Vagina (tissue), 2 donors: Measurements from ENCODE around the gene HARS2.

Experiments
- CTCF ChIP-seq, 3 experiments: fragments of 450-650 bp in 2 of 3; fragments of 200-600 bp in 1 of 3; sonication (generic) in 1 of 3; IDR thresholded peaks; one replicate each; pipeline ENCODE4 v1.5.1; 2017 to 2019; ENCODE audit warnings: antibody characterized with exemption in 3 of 3, mild to moderate bottlenecking in 2 of 3, moderate library complexity in 2 of 3
- POLR2AphosphoS5 ChIP-seq, 2 donors: sonication (generic); formaldehyde crosslinking; IDR thresholded peaks; one replicate each; pipeline ENCODE4 v1.9.0; 2017; ENCODE audit warnings: antibody characterized with exemption in 2 of 2, mild to moderate bottlenecking in 2 of 2, low read depth in 1 of 2; ENCODE audit not compliant: insufficient read depth in 1 of 2

- TF ChIP-seq CTCF (IDR thresholded peaks at IDR 0.05): no peak
- TF ChIP-seq POLR2AphosphoS5 (IDR thresholded peaks at IDR 0.05; ENCODE audit: insufficient read depth in 1 of 2, low read depth in 1 of 2): no peak
These were observed 12.3 kb upstream of the HARS2 start for GRCh38 chr5:140678993-140679392.
